Measurements from ENCODE around the gene ADK. TPM values are rescaled to one million over a fixed set of nuclear protein-coding genes. Genes with fewer than 3 reads are reported as not detected.

Gene ADK
- total and polyA plus RNA-seq, 2 experiments from 2014 or later, result 46.7 to 53.7 TPM

- no peaks in the 10 kb centered on the region for H3K27me3 ChIP-seq
- H3K9me3 ChIP-seq (ENCODE audit: low read depth), result no peaks in the 10 kb centered on the region
- no peaks in the 10 kb centered on the region for H3K4me1 ChIP-seq (ENCODE audit: insufficient read depth)
- DNase-seq (ENCODE audit: low spot score), result no peak
- no peak for TF ChIP-seq CTCF (IDR thresholded peaks at IDR 0.05; ENCODE audit: poor library complexity)
- TF ChIP-seq EZH2phosphoT487 (IDR thresholded peaks at IDR 0.05; ENCODE audit: low read depth, severe bottlenecking, unreplicated experiment), result no peak
- no peak for TF ChIP-seq EZH2 (IDR thresholded peaks at IDR 0.05; ENCODE audit: borderline replicate concordance)
- no peaks in the 10 kb centered on the region for H3K9me2 ChIP-seq (replicated peaks; ENCODE audit: insufficient read depth)
- peaks cover 2% of the 10 kb centered on the region for H3K36me3 ChIP-seq (replicated peaks; ENCODE audit: insufficient read depth, low read depth)
- no peak overlapping the region for H2AFZ ChIP-seq
- H3K79me2 ChIP-seq, result no peaks in the 10 kb centered on the region
- H3K27ac ChIP-seq, result no peak overlapping the region
- no peak overlapping the region for H3K4me3 ChIP-seq
- H3K4me2 ChIP-seq, result no peak overlapping the region
- H4K20me1 ChIP-seq (ENCODE audit: insufficient read depth, poor library complexity, severe bottlenecking), result no peaks in the 10 kb centered on the region
Measured at GRCh38 chr10:74415146-74415839, 264.3 kb downstream of the ADK start.

- no peaks in the 10 kb centered on the region for H3K4me1 ChIP-seq (ENCODE audit: insufficient read depth)
- TF ChIP-seq CTCF (IDR thresholded peaks at IDR 0.05; ENCODE audit: poor library complexity) (no peak), EZH2 (IDR thresholded peaks at IDR 0.05; ENCODE audit: borderline replicate concordance) (no peak), EZH2phosphoT487 (IDR thresholded peaks at IDR 0.05; ENCODE audit: low read depth, severe bottlenecking, unreplicated experiment) (no peak)
- no peaks in the 10 kb centered on the region for H3K9me2 ChIP-seq (replicated peaks; ENCODE audit: insufficient read depth)
- H3K27me3 ChIP-seq, result no peaks in the 10 kb centered on the region
- no peaks in the 10 kb centered on the region for H3K79me2 ChIP-seq
- no peak for DNase-seq (ENCODE audit: low spot score)
- no peak overlapping the region for H3K27ac ChIP-seq
- no peaks in the 10 kb centered on the region for H3K36me3 ChIP-seq (replicated peaks; ENCODE audit: insufficient read depth, low read depth)
- H3K4me2 ChIP-seq, result no peak overlapping the region
- 97% methylated on average over 1 of the region's 1 CpG for WGBS (ENCODE audit: low lambda C conversion rate, missing lambda C conversion rate)
- no peak overlapping the region for H3K4me3 ChIP-seq
- H3K9me3 ChIP-seq (ENCODE audit: low read depth), result no peaks in the 10 kb centered on the region
- no peaks in the 10 kb centered on the region for H4K20me1 ChIP-seq (ENCODE audit: insufficient read depth, poor library complexity, severe bottlenecking)
- no peak overlapping the region for H2AFZ ChIP-seq
Measured at GRCh38 chr10:74417397-74417796, 266.4 kb downstream of the ADK start.

GRCh38 chr10:74418285-74418872 lies 267.4 kb downstream of the ADK start:
- H3K9me3 ChIP-seq (ENCODE audit: low read depth), result no peaks in the 10 kb centered on the region
- no peaks in the 10 kb centered on the region for H3K4me1 ChIP-seq (ENCODE audit: insufficient read depth)
- H3K79me2 ChIP-seq, result no peaks in the 10 kb centered on the region
- no peak overlapping the region for H3K4me2 ChIP-seq
- 73% methylated on average over 4 of the region's 4 CpGs for WGBS (ENCODE audit: low lambda C conversion rate, missing lambda C conversion rate)
- no peaks in the 10 kb centered on the region for H4K20me1 ChIP-seq (ENCODE audit: insufficient read depth, poor library complexity, severe bottlenecking)
- H3K27ac ChIP-seq, result no peak overlapping the region
- no peaks in the 10 kb centered on the region for H3K9me2 ChIP-seq (replicated peaks; ENCODE audit: insufficient read depth)
- DNase-seq (ENCODE audit: low spot score), result peak; percentile 13
- no peaks in the 10 kb centered on the region for H3K36me3 ChIP-seq (replicated peaks; ENCODE audit: insufficient read depth, low read depth)
- H2AFZ ChIP-seq, result no peak overlapping the region
- no peak overlapping the region for H3K4me3 ChIP-seq
- no peaks in the 10 kb centered on the region for H3K27me3 ChIP-seq
- TF ChIP-seq EZH2phosphoT487 (IDR thresholded peaks at IDR 0.05; ENCODE audit: low read depth, severe bottlenecking, unreplicated experiment), result no peak
- no peak for TF ChIP-seq CTCF (IDR thresholded peaks at IDR 0.05; ENCODE audit: poor library complexity)
